ENCODE measurements around the gene INKA2. TPM values are rescaled to one million over a fixed set of nuclear protein-coding genes. Genes with fewer than 3 reads are reported as not detected.

Gene INKA2
- total and polyA plus RNA-seq, 2 of the 4 experiments (the other 2 are of a cell fraction): 2.2 to 2.6 TPM

DNA sequence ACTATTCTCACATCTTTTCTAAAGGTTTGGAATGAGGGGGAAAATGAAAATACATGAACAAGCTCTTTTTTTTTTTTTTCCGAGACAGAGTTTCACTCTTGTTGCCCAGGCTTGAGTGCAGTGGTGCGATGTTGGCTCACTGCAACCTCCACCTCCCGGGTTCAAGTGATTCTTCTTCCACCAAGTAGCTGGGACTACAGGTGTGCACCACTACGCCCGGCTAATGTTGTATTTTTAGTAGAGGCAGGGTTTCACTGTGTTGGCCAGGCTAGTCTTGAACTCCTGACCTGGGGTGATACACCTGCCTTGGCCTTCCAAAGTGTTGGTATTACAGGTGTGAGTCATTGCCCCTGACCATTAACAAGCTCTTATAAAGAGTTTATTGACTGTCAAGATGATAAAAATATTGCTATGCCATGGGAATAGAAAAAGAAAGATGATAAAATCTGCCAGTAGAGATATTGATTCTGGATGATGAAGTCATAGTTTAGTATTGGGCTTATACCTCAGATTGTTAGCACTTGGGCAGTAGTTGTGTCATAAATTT, 36.6 kb downstream of the INKA2 start:
- Histone ChIP-seq H4K20me1 (ENCODE audit: insufficient read depth, low read length) (no peaks in the 10 kb centered on the region), H3K79me1 (ENCODE audit: low read depth in 1 of 2, low read length in 2 of 2) (peaks cover 0 to 18% of the 10 kb centered on the region in 2 experiments; a peak in 2 of 4 replicates), H3K14ac (replicated peaks; ENCODE audit: low read depth, low read length) (no peak overlapping the region), H3K4ac (ENCODE audit: low read depth, low read length) (no peak overlapping the region), H3K27me3 (ENCODE audit: control insufficient read depth, insufficient read depth, low read length) (no peaks in the 10 kb centered on the region), H3K56ac (ENCODE audit: extremely low read depth, insufficient read depth, low read length) (no peak overlapping the region), H3K9me1 (ENCODE audit: insufficient read depth, low read length) (peaks cover 2% of the 10 kb centered on the region; the same call in 1 of the 2 replicates), H3K4me3 (ENCODE audit: insufficient read depth, low read depth, low read length) (no peak overlapping the region), H3K27ac (ENCODE audit: insufficient read depth, low read length) (no peak overlapping the region), H3K23ac (ENCODE audit: low read depth, low read length) (no peak overlapping the region), H4K91ac (ENCODE audit: insufficient read depth, low read depth, low read length) (no peak overlapping the region), H2AK5ac (ENCODE audit: low read depth, low read length) (no peak overlapping the region), H4K8ac (ENCODE audit: low read depth in 2 of 2, low read length in 2 of 2) (no peak overlapping the region), H2AFZ (replicated peaks; ENCODE audit: low read length, poor library complexity) (no peak overlapping the region), H2BK120ac (ENCODE audit: low read depth, low read length) (no peak overlapping the region), H2BK15ac (ENCODE audit: low read depth, low read length) (no peak overlapping the region), H3K4me2 (ENCODE audit: low read depth, low read length) (no peak overlapping the region), H4K5ac (ENCODE audit: low read depth, low read length) (no peak overlapping the region), H2AK9ac (replicated peaks; ENCODE audit: low read depth, low read length, poor library complexity) (no peak overlapping the region), H2BK5ac (ENCODE audit: low read depth, low read length, poor library complexity, severe bottlenecking) (no peak overlapping the region), H3K9me3 (ENCODE audit: control insufficient read depth, insufficient read depth, low read length) (no peaks in the 10 kb centered on the region), H3K4me1 (ENCODE audit: control insufficient read depth, insufficient read depth, low read length) (peaks cover 4% of the 10 kb centered on the region), H3K9ac (ENCODE audit: low read depth, low read length) (no peak overlapping the region), H3K18ac (ENCODE audit: low read depth, low read length) (no peak overlapping the region), H2BK20ac (ENCODE audit: low read depth, low read length) (no peak overlapping the region), H3K36me3 (ENCODE audit: control insufficient read depth, insufficient read depth, low read length) (peaks cover 18% of the 10 kb centered on the region)
- TF ChIP-seq RCOR1 (IDR thresholded peaks at IDR 0.05; ENCODE audit: insufficient replicate concordance, low read length) (no peak), RFX5 (IDR thresholded peaks at IDR 0.05; ENCODE audit: low read depth, low read length) (no peak), MAFK (IDR thresholded peaks at IDR 0.05; ENCODE audit: low read depth, low read length) (no peak), MXI1 (IDR thresholded peaks at IDR 0.05; ENCODE audit: borderline replicate concordance, low read depth, low read length) (no peak), SMC3 (IDR thresholded peaks at IDR 0.05; ENCODE audit: low read depth, low read length) (no peak), BHLHE40 (IDR thresholded peaks at IDR 0.05; ENCODE audit: low read depth, low read length) (no peak), CHD1 (IDR thresholded peaks at IDR 0.05; ENCODE audit: low read depth, low read length) (no peak), POLR2A (IDR thresholded peaks at IDR 0.05; ENCODE audit: low read depth, low read length) (no peak), MAZ (IDR thresholded peaks at IDR 0.05; ENCODE audit: borderline replicate concordance, low read depth, low read length) (no peak), FOS (IDR thresholded peaks at IDR 0.05; ENCODE audit: low read depth, low read length) (no peak), RAD21 (IDR thresholded peaks at IDR 0.05; ENCODE audit: low read length) (no peak), CEBPB (IDR thresholded peaks at IDR 0.05; ENCODE audit: low read depth, low read length) (no peak), NFE2L2 (IDR thresholded peaks at IDR 0.05; ENCODE audit: low read depth, low read length) (no peak), CTCF (conservative IDR thresholded peaks at IDR 0.05; ENCODE audit: low read depth, low read length) (no peak)
- TF ChIP-seq, protein P1, sequence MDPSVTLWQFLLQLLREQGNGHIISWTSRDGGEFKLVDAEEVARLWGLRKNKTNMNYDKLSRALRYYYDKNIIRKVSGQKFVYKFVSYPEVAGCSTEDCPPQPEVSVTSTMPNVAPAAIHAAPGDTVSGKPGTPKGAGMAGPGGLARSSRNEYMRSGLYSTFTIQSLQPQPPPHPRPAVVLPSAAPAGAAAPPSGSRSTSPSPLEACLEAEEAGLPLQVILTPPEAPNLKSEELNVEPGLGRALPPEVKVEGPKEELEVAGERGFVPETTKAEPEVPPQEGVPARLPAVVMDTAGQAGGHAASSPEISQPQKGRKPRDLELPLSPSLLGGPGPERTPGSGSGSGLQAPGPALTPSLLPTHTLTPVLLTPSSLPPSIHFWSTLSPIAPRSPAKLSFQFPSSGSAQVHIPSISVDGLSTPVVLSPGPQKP (IDR thresholded peaks at IDR 0.05; ENCODE audit: borderline replicate concordance, low read depth, low read length): no peak
- TF ChIP-seq, protein P2, sequence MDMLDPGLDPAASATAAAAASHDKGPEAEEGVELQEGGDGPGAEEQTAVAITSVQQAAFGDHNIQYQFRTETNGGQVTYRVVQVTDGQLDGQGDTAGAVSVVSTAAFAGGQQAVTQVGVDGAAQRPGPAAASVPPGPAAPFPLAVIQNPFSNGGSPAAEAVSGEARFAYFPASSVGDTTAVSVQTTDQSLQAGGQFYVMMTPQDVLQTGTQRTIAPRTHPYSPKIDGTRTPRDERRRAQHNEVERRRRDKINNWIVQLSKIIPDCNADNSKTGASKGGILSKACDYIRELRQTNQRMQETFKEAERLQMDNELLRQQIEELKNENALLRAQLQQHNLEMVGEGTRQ (IDR thresholded peaks at IDR 0.05; ENCODE audit: low read depth, low read length): no peak
- ATAC-seq (ENCODE audit: low read depth): no peak
- POLR2A ChIA-PET (ENCODE audit: unreplicated experiment): no interaction called here
- in situ Hi-C loops (cut with MboI; ENCODE audit: low sequenced_read_pairs): no loop called here
- BruUV-seq (replicated peaks): no TSS peak
- CTCF ChIA-PET: interaction anchor here (1.0 to 1.6 kb wide), 2 partner anchors 12 kb away, joined by 3 to 4 read pairs; no protein-coding TSS in a partner anchor
- intact Hi-C loops (cut with micrococcal nuclease): no loop called here
- no CpG with 5 or more reads among the region's 5 CpGs for WGBS, 2 experiments (ENCODE audit: extremely low coverage in 2 of 2, insufficient read length in 1 of 2)
- DNase-seq: no peak
- dilution Hi-C loops (cut with HindIII; ENCODE audit: low sequenced_read_pairs, unreplicated experiment): no loop called here
